H7 (cell line): ENCODE measurements around the gene RXRB. TPM values are rescaled to one million over a fixed set of nuclear protein-coding genes. Genes with fewer than 3 reads are reported as not detected.
A peak's percentile ranks its signal among the peaks of the same experiment; 100 is the strongest.

Source experiments
- DNase-seq: peaks from one replicate; pipeline ENCODE4 v3.0.0; 2012
- H3K27me3 ChIP-seq: 2 replicates; pipeline ENCODE4 v1.6.0; 2011; ENCODE audit warnings: mild to moderate bottlenecking, low read length; ENCODE audit not compliant: control insufficient read depth, insufficient read depth
- H3K36me3 ChIP-seq: replicated peaks from 2 replicates; pipeline ENCODE4 v1.5.1; 2011; ENCODE audit warnings: low read length; ENCODE audit not compliant: control insufficient read depth, insufficient read depth
- H3K4me3 ChIP-seq: 2 replicates; pipeline ENCODE4 v1.5.1; 2011; ENCODE audit warnings: low read depth, mild to moderate bottlenecking, control low read depth, low read length, moderate library complexity; ENCODE audit not compliant: insufficient read depth
- total RNA-seq: library from RNA; depleted of rRNA; stranded (reverse); fragments of >200 nt; shearing (Covaris generic); gene quantifications from 2 replicates; pipeline ENCODE4 v1.2.3, GENCODE V29; 2014

RXRB gene
- total RNA-seq, 1 experiment from 2014 or later = 18.1 TPM

- DNase-seq = no peak
- Histone ChIP-seq H3K36me3 (no peaks in the 10 kb centered on the region), H3K4me3 (no peak overlapping the region), H3K27me3 (peaks cover 10% of the 10 kb centered on the region)
Observed at GRCh38 chr6:33183071-33183683, 17.3 kb downstream of the RXRB start.

- H3K27me3 ChIP-seq = peaks cover 3% of the 10 kb centered on the region
- H3K36me3 ChIP-seq = no peaks in the 10 kb centered on the region
- H3K4me3 ChIP-seq = no peak overlapping the region
- no peak for DNase-seq
Observed at GRCh38 chr6:33181141-33181540, 19.3 kb downstream of the RXRB start.

- no peak for DNase-seq
- no peaks in the 10 kb centered on the region for H3K36me3 ChIP-seq
- peaks cover 2% of the 10 kb centered on the region; the same call in 1 of the 2 replicates for H3K27me3 ChIP-seq
- no peak overlapping the region for H3K4me3 ChIP-seq
Observed at GRCh38 chr6:33178755-33179475, 21.6 kb downstream of the RXRB start.

GRCh38 chr6:33177552-33178446 lies 22.7 kb downstream of the RXRB start:
- peaks cover 2% of the 10 kb centered on the region; the same call in 1 of the 2 replicates for H3K27me3 ChIP-seq
- H3K4me3 ChIP-seq = no peak overlapping the region
- no peaks in the 10 kb centered on the region for H3K36me3 ChIP-seq
- no peak for DNase-seq

GRCh38 chr6:33176906-33177305 lies 23.6 kb downstream of the RXRB start:
- Histone ChIP-seq H3K4me3 (no peak overlapping the region), H3K36me3 (no peaks in the 10 kb centered on the region), H3K27me3 (peaks cover 2% of the 10 kb centered on the region; the same call in 1 of the 2 replicates)
- no peak for DNase-seq

- no peaks in the 10 kb centered on the region for H3K36me3 ChIP-seq
- H3K27me3 ChIP-seq = peaks cover 2% of the 10 kb centered on the region; the same call in 1 of the 2 replicates
- DNase-seq = no peak
- no peak overlapping the region for H3K4me3 ChIP-seq
Observed at GRCh38 chr6:33175436-33176069, 24.9 kb downstream of the RXRB start.

GRCh38 chr6:33174784-33175183 lies 25.7 kb downstream of the RXRB start:
- no peak for DNase-seq
- Histone ChIP-seq H3K27me3 (peaks cover 2% of the 10 kb centered on the region; the same call in 1 of the 2 replicates), H3K4me3 (no peak overlapping the region), H3K36me3 (no peaks in the 10 kb centered on the region)

- DNase-seq = peak; percentile 46
- H3K4me3 ChIP-seq = no peak overlapping the region
- no peaks in the 10 kb centered on the region for H3K36me3 ChIP-seq
- H3K27me3 ChIP-seq = peaks cover 2% of the 10 kb centered on the region; the same call in 1 of the 2 replicates
Observed at GRCh38 chr6:33173535-33174180, 26.8 kb downstream of the RXRB start.

- H3K4me3 ChIP-seq = no peak overlapping the region
- peaks cover 2% of the 10 kb centered on the region; the same call in 1 of the 2 replicates for H3K27me3 ChIP-seq
- H3K36me3 ChIP-seq = no peaks in the 10 kb centered on the region
- peak; percentile 94 for DNase-seq
Observed at GRCh38 chr6:33172688-33173534, 27.6 kb downstream of the RXRB start.

- peak; percentile 49 for DNase-seq
- peaks cover 2% of the 10 kb centered on the region; the same call in 1 of the 2 replicates for H3K27me3 ChIP-seq
- no peaks in the 10 kb centered on the region for H3K36me3 ChIP-seq
- H3K4me3 ChIP-seq = no peak overlapping the region
Observed at GRCh38 chr6:33171880-33172687, 28.4 kb downstream of the RXRB start.

- H3K27me3 ChIP-seq = peaks cover 2% of the 10 kb centered on the region; the same call in 1 of the 2 replicates
- H3K36me3 ChIP-seq = no peaks in the 10 kb centered on the region
- H3K4me3 ChIP-seq = no peak overlapping the region
- peak; percentile 62 for DNase-seq
Observed at GRCh38 chr6:33171016-33171879, 29.2 kb downstream of the RXRB start.
